NCI-H1048 (cell line): Measurements from ENCODE around the gene LTB4R2.

Source experiments
- DNase-seq: peaks from one replicate; lab custom pipeline; 2025; lab: John Stamatoyannopoulos, UW

LTB4R2 gene, protein sequence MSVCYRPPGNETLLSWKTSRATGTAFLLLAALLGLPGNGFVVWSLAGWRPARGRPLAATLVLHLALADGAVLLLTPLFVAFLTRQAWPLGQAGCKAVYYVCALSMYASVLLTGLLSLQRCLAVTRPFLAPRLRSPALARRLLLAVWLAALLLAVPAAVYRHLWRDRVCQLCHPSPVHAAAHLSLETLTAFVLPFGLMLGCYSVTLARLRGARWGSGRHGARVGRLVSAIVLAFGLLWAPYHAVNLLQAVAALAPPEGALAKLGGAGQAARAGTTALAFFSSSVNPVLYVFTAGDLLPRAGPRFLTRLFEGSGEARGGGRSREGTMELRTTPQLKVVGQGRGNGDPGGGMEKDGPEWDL

DNA sequence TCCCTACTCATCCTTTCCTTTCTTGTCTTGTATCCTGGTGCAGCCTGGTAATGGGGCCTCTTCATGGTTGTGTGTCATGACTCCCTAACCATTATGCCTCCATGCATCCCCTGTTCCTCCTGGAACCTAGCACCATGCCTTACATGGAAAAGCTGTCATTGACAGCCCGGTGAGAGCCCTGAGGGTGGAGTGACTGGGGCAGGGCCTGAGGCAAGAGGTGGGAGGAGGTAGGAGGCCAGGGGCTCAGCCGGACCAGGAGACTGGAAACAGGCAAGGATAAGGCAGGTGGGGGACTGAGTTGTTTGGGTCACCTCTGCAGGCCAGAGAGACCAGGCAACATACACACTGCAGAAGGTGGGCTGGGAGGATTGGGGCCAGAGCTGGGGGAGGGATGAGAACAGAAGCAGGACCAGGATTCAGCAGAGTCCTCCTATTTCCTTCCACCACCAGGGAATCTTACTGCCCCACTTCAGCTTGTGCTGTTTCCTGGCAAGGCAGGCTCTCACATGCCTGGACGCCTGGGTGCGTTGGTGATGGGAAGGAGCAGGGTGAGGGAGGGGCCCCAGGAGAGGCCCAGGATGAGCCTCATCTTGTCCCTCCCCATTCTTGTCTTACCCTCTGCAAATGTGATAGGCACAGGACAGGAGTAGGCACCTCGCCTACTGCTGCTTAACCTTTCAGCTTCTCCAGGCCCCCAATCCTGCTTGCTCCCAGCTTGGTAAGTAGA lies at the start of gene LTB4R2:
LTB4R2 (plus strand) TSS at position 603 of the 727 bp plus-strand sequence. CDS start 525 bp downstream, outside the sequence.
- no peak for DNase-seq

DNA sequence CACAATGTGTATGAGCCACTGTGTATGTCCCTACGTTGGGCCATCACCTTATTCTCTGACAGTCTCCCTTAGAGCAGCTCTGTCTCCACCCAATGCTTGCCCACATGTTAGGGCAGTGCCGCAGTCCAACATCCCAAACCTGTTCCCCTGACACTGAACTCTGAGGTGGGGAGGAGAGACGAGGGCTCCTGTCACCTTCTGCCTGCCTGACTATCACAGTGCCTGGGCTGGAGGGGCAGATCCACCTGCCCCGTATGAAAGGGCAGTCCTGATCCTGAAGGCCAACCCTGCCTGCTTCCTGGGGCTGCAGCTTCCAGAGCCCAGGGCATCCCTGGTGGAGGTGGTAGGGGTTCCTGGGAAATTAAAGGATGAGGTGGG lies 49.2 kb upstream of the LTB4R2 start:
- no peak for DNase-seq

DNA sequence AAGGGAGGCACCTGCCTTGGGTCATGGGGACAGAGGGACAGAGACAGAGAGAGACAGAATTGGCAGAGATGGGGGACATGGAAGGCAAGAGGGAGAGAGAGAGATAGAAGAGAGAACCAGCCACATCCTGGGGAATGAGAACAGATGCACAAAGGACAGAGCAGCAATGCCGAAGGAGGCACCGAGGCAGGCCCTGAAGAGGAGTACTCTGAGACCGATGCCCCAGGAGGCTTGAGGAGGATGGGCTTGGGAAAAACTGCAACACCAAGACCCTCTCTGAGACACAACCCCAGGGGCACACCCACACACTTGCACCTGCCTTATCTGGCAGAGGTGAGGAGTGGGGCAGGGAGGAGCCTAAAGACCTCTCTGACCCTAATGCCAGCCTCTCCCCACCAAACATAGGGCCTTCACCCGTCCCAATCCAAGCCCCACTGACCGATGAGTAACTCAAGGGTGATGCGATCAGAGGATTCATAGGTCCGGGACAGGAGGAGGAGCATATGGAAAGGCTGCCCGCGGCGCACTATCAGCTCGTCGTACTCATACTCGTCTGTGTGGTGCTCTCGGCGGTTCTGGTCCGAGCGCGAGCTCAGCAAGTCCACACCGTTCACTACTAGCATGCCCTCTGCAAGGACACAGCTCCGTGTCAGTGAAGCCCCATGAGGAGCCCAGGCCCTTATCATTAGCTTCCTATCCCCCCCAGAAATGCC lies 48.5 kb upstream of the LTB4R2 start:
- DNase-seq: no peak

DNA sequence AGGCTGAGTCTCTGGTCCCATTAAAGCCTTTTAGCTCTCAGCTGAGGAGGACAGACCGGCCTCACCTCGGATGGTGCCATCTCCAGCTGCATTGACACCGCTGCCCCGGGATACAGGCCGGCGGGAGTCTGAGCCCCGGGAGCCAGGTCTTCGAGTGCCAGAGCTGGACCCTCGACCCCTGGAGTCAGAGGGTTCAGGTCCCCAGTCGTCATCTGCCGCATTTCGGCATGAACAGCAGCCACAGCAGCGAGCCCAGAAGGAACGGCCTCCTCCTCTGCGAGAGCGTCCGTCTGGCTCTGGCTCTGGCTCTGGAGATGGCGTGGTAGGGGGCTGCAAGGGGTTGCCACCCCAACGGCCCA lies 48.0 kb upstream of the LTB4R2 start:
- no peak for DNase-seq

GRCh38 chr14:24262821-24263733 lies 46.9 kb upstream of the LTB4R2 start, which contains the start of gene TGM1:
Gene TGM1, minus strand, starts transcription at chr14:24263177. Its CDS starts 825 bp downstream, at chr14:24262352.
- no peak for DNase-seq

GRCh38 chr14:24263848-24264247 lies 46.1 kb upstream of the LTB4R2 start:
- no peak for DNase-seq

GRCh38 chr14:24264298-24264697 lies 45.6 kb upstream of the LTB4R2 start:
- DNase-seq: no peak

GRCh38 chr14:24266344-24267244 lies 43.3 kb upstream of the LTB4R2 start:
- no peak for DNase-seq

DNA sequence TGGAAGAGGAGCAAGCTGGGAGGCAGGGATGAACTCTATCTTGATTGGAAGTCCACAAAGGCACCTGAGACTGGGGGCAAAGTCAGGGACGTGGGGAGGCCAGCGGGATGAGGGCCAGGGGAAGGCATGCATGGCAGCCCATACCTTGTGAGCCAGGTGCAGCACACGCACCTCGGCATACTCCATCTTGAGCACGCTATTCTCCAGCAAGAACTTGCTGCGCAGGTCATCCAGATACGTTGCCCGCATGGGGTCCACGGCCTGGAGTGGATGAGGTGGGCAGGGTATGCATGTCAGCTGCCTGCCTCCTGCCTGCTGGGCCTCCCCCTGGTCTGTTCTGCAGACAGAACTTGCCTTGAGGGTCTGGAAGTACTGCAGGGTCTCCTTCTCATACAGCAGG lies 42.4 kb upstream of the LTB4R2 start:
- DNase-seq: no peak

GRCh38 chr14:24268225-24268624 lies 41.7 kb upstream of the LTB4R2 start:
- DNase-seq: no peak

DNA sequence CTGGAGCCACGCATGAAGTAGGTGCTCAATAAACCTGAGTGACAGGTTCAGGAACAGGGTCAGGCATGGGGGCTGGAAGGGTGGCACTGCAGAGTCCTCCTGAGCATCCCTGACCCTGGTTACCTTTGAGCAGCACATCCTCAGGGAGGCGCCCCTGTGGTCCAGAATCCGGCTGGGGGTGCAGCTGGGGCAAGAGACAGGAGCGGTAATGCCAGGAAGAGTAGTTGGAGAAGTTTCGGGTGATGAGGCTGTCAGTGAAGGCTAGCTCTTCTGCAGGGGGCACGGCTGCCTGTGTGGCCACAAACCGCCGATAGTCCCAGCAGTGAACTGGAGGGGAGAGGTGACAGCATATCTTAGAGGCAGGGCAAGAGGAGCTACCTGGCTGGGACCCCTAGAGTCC lies 40.6 kb upstream of the LTB4R2 start:
- DNase-seq: no peak

DNA sequence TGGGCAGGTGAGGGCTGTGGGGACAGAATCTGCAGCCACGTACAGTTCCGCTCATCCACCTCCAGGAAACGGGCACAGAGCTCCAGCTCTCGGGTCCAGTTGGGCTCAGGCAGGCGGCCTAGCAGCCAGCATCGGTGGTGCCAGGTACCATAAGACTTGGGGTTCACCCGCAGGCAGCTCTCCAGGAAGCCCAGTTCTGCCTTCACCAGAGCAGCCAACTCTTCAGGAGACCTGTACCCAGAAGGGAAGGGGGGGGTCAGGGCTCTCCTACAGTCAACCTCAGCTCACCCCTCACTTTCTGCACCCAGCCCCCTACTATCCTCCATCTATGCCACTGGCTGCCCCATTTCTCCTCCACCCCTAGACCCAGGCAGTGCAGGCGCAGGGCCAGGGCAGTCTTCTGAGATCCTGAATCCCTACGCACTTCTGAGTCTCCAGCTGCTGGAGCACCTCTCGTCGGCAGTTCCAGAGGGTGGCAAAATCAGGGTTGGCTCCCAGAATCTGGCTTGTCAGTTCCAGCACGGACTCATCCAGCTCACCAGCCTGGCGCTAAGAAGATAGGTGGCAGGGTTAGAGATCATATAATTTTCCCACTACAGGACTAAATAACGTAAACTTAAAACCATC lies 39.9 kb upstream of the LTB4R2 start:
- DNase-seq: no peak

DNA sequence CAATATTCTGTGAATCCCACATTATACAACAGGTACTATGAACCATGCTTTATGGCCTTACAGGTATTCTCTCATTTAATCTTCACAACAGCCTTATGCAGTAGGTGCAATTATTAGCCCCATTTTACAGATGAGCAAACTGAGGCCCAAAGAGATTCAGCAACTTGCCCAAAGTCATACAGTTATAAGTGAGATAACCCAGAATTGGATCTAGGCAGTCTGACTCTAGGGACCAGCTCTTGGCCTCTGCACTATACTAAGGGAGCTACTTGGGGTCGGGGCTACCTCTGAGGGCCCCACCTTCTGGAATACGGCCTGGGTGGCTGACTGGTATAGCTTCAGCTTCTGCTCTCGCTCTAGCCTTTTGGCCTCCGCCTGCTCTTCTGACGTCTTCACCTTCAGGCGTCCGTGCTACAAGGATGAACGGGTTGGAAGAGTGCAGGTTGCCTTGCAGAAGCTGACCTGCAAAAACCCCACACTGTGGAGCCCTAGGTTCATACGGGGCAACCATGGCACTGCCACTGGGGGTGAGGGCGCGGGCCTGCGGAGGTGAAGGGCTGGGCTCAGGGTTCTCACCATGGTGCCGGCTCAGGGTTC lies 39.3 kb upstream of the LTB4R2 start:
- DNase-seq: no peak

- DNase-seq: peak; percentile 82
These were observed 38.7 kb upstream of the LTB4R2 start, which contains the start of gene RABGGTA for GRCh38 chr14:24271134-24271833. Gene RABGGTA, minus strand, starts transcription at chr14:24271597. Its CDS starts 482 bp downstream, at chr14:24271115.

- DNase-seq: no peak
These were observed 38.1 kb upstream of the LTB4R2 start for GRCh38 chr14:24271834-24272263.

GRCh38 chr14:24272467-24272866 lies 37.5 kb upstream of the LTB4R2 start:
- no peak for DNase-seq

DNA sequence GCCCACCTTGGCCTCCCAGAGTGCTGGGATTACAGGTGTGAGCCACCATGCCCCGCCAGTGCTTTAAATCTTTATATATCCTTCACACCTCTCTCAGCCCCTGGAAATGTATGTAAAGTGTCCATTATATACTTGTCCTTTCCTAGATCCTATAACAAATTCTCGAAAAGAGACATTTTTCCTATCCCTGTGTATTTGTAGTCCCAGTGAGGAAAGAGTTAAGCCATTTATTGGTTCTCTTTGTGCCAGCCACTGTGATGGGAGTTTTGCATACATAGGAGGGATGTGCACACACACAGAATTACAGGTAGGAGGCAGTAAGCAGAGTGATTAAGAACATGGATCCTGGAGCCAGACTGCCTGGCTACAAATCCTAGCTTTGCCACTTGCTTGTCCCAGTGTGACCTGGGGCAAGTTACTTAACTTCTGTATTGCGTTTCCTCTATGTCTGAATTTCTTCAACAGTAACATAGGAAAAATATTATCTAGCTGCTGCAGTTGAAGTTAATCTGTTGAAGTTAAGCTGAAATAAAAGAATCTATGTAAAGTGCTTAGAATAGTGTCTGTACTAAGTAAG lies 36.4 kb upstream of the LTB4R2 start:
- DNase-seq: no peak

- no peak for DNase-seq
These were observed 35.8 kb upstream of the LTB4R2 start for GRCh38 chr14:24274101-24274543.

DNA sequence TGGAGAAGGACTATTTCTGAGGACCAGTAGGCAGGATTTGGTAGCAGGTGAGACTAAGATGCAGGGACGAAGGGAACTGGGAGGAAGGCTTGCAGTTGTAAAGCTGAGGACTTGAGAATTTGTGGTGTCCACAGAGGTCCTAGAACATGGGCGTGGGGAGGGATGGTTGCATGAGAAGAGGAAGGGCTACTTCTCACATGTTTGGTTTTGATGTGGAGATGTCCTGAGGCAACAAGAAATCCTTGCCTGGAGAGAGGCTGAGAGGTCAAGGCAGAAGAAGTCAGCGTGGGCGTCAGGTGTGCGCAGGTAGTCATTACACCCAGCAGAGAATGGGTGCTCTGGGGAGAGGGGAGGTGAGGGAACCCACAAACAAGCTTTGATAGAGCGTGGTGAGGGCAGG lies 32.9 kb upstream of the LTB4R2 start:
- DNase-seq: no peak
